ENCODE data around the gene C11orf52. TPM values are rescaled to one million over a fixed set of nuclear protein-coding genes. Genes with fewer than 3 reads are reported as not detected.
A peak's percentile ranks its signal among the peaks of the same experiment; 100 is the strongest.

The C11orf52 gene
- total RNA-seq, 1 donor from 2014 or later = 1.8 TPM

- H3K36me3 Mint-ChIP-seq = no peaks in the 10 kb centered on the region
- H3K9me3 Mint-ChIP-seq = no peaks in the 10 kb centered on the region
- H3K4me1 Mint-ChIP-seq (ENCODE audit: unreplicated experiment) = peaks cover 42% of the 10 kb centered on the region
- peak overlapping the region; percentile 88 for H3K4me3 Mint-ChIP-seq
- peak; percentile 16 for DNase-seq (ENCODE audit: extremely low spot score, unreplicated experiment)
- H3K27me3 Mint-ChIP-seq = peaks cover 4% of the 10 kb centered on the region
- no peak for TF ChIP-seq CTCF (conservative IDR thresholded peaks at IDR 0.05)
- H3K27ac Mint-ChIP-seq = peak overlapping the region; percentile 71
Measured at GRCh38 chr11:111936040-111936540, 17.4 kb downstream of the C11orf52 start.

GRCh38 chr11:111937461-111937769 is 18.7 kb downstream of the C11orf52 start:
- no peak for TF ChIP-seq CTCF (conservative IDR thresholded peaks at IDR 0.05)
- no peaks in the 10 kb centered on the region for H3K9me3 Mint-ChIP-seq
- peaks cover 4% of the 10 kb centered on the region for H3K27me3 Mint-ChIP-seq
- DNase-seq (ENCODE audit: extremely low spot score, unreplicated experiment) = no peak
- peak overlapping the region; percentile 88 for H3K4me3 Mint-ChIP-seq
- peaks cover 42% of the 10 kb centered on the region for H3K4me1 Mint-ChIP-seq (ENCODE audit: unreplicated experiment)
- H3K27ac Mint-ChIP-seq = peak overlapping the region; percentile 71
- H3K36me3 Mint-ChIP-seq = no peaks in the 10 kb centered on the region

DNA sequence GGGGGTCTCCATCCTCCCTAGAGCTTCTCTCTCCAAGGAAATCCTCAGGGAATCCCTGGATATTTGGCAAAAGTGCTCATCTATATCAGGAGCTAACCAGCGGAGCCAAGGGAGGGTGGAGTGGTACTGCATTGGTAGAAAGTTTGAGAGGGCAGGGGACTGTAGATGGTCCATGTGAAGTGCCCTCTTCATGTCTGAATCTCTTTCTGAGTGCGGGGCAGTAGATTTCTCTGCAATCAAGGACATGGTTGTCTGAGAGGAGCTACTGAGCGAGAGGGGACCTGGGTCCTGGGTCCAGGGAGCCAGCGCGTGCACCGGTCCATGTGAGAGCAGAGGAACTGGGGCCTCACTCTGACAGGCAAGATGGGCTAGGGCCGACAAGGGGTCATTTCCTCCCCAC is 19.1 kb downstream of the C11orf52 start:
- Mint-ChIP-seq H3K4me3 (peak overlapping the region; percentile 88), H3K27me3 (peaks cover 4% of the 10 kb centered on the region), H3K36me3 (no peaks in the 10 kb centered on the region), H3K9me3 (no peaks in the 10 kb centered on the region), H3K4me1 (ENCODE audit: unreplicated experiment) (peaks cover 39% of the 10 kb centered on the region), H3K27ac (peak overlapping the region; percentile 71)
- TF ChIP-seq CTCF (conservative IDR thresholded peaks at IDR 0.05) = no peak
- no peak for DNase-seq (ENCODE audit: extremely low spot score, unreplicated experiment)

GRCh38 chr11:111938687-111939160 is 20.0 kb downstream of the C11orf52 start:
- no peak for DNase-seq (ENCODE audit: extremely low spot score, unreplicated experiment)
- Mint-ChIP-seq H3K27me3 (peaks cover 4% of the 10 kb centered on the region), H3K9me3 (no peaks in the 10 kb centered on the region), H3K36me3 (no peaks in the 10 kb centered on the region), H3K4me3 (peak overlapping the region; percentile 88), H3K4me1 (ENCODE audit: unreplicated experiment) (peaks cover 40% of the 10 kb centered on the region), H3K27ac (peak overlapping the region; percentile 1)
- TF ChIP-seq CTCF (conservative IDR thresholded peaks at IDR 0.05) = no peak

DNA sequence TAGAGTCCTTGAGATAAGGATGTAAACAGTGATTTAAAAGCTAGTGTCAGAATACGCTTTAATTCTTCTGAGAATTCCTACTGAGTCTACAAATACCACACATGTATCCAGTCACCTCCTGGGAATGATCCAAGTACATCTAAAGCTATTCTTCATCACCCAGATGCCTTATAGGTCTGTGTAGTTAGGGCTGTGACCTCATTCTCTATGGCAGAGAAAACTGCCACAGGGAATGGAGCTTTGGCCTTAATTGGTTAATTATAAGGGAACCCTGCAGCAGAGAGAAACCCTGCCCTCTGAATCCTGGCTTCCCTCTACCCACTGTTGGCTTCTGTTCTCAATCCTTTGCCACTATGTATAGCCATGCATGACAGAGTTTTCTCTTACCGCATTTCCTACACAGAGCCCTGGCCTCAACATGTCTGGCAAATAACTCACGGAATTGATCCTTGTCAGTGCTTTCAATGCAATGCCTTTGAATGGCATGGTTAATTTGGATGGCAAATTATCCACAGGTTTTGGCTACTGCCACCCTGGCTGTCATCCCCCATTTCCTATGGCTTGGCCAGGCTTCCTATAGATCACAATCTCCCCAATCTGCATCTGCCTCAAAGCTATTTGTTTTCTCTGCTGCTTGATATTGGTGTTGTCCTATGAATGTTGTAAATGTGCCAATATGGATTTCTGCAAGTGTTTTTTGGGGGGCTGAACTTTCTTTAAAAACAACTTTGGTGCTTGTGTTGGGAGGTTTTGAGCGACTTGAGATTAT is 21.3 kb downstream of the C11orf52 start:
- H3K36me3 Mint-ChIP-seq = peaks cover 8% of the 10 kb centered on the region

More for the DNA sequence above, 21.3 kb downstream of the C11orf52 start:
- no peak for DNase-seq (ENCODE audit: extremely low spot score, unreplicated experiment)
- Mint-ChIP-seq H3K4me3 (peak overlapping the region; percentile 1), H3K4me1 (ENCODE audit: unreplicated experiment) (peaks cover 49% of the 10 kb centered on the region), H3K9me3 (no peaks in the 10 kb centered on the region), H3K27me3 (peaks cover 4% of the 10 kb centered on the region), H3K27ac (no peak overlapping the region)
- no peak for TF ChIP-seq CTCF (conservative IDR thresholded peaks at IDR 0.05)
